NB4 (cell line): ENCODE results near the gene RNF141.

Experiments
- DNase-seq: peaks from one replicate; pipeline ENCODE4 v3.0.0; 2010; ENCODE audit warnings: low read depth
- H3K4me3 ChIP-seq: one replicate; pipeline ENCODE4 v1.5.1; 2011; ENCODE audit warnings: mild to moderate bottlenecking, low read depth, low read length, moderate library complexity
- MYC ChIP-seq: IDR thresholded peaks from 2 replicates; pipeline ENCODE4 v1.6.1; 2011; ENCODE audit warnings: low read depth, low read length
- POLR2A ChIP-seq: IDR thresholded peaks from 2 replicates; pipeline ENCODE4 v1.6.1; 2011; ENCODE audit warnings: mild to moderate bottlenecking; ENCODE audit not compliant: insufficient read length; ENCODE audit errors: extremely low read depth
- TF ChIP-seq, protein P1 (sequence below): IDR thresholded peaks from 2 replicates; pipeline ENCODE4 v1.6.1; 2011; ENCODE audit warnings: low read depth, low read length
- TF ChIP-seq, protein P2 (sequence below): IDR thresholded peaks from one replicate; pipeline ENCODE4 v1.5.1; 2012; ENCODE audit warnings: low read depth, low read length

RNF141 gene

DNA sequence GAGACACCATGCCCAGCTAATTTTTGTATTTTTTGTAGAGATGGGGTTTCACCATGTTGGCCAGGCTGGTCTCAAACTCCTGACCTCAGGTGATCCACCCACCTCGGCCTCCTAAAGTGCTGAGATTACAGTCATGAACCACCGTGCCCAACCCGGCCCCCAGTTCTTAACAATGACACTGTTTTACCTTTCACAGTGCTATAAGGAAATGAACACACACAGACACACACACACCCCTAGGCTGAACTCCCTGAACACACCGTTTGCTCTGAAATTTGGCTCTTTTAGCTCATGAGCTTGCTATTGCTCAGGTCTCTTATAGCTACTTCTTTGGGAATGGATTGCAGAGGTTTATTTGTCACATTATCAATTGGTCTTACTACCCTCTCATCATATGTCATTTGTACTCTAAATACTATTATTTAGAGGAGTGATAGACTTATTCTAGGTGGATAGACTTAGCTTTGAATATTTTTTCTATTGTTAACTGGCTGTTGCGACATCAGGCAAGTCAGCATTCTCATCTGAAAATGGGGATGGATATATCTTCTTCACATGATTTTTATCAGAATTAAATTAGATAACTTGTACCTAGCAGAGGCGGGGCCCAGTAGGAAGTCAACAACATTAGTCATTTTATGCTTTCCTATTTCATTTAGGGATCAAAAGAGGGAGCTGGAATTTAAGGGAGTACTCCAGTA lies 25.4 kb upstream of the RNF141 start:
- H3K4me3 ChIP-seq = no peak overlapping the region
- TF ChIP-seq, protein P1, sequence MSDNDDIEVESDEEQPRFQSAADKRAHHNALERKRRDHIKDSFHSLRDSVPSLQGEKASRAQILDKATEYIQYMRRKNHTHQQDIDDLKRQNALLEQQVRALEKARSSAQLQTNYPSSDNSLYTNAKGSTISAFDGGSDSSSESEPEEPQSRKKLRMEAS = no peak
- TF ChIP-seq, protein P2, sequence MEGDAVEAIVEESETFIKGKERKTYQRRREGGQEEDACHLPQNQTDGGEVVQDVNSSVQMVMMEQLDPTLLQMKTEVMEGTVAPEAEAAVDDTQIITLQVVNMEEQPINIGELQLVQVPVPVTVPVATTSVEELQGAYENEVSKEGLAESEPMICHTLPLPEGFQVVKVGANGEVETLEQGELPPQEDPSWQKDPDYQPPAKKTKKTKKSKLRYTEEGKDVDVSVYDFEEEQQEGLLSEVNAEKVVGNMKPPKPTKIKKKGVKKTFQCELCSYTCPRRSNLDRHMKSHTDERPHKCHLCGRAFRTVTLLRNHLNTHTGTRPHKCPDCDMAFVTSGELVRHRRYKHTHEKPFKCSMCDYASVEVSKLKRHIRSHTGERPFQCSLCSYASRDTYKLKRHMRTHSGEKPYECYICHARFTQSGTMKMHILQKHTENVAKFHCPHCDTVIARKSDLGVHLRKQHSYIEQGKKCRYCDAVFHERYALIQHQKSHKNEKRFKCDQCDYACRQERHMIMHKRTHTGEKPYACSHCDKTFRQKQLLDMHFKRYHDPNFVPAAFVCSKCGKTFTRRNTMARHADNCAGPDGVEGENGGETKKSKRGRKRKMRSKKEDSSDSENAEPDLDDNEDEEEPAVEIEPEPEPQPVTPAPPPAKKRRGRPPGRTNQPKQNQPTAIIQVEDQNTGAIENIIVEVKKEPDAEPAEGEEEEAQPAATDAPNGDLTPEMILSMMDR = no peak
- no peak for TF ChIP-seq POLR2A
- TF ChIP-seq MYC = no peak
- no peak for DNase-seq

DNA sequence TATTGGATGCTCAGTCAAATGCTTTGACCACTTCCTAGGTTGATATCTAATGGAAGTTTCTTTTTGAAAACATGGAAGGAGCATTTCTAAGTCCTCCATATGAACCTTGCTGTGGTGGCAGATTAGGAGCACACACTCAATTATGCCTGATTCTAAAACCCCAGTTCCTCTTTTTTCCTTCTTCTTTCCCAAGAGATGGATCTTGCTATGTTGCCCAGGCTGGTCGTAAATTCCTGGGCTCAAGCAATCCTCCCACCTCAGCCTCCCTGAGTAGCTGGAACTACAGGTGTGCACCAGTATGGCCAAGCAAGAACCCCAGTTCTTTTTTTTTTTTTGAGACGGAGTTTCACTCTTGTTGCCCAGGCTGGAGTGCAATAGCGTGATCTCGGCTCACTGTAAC lies 24.5 kb upstream of the RNF141 start:
- H3K4me3 ChIP-seq = no peak overlapping the region
- DNase-seq = no peak
- no peak for TF ChIP-seq MYC
- TF ChIP-seq, protein P2 = no peak
- TF ChIP-seq POLR2A = no peak
- TF ChIP-seq, protein P1 = no peak

DNA sequence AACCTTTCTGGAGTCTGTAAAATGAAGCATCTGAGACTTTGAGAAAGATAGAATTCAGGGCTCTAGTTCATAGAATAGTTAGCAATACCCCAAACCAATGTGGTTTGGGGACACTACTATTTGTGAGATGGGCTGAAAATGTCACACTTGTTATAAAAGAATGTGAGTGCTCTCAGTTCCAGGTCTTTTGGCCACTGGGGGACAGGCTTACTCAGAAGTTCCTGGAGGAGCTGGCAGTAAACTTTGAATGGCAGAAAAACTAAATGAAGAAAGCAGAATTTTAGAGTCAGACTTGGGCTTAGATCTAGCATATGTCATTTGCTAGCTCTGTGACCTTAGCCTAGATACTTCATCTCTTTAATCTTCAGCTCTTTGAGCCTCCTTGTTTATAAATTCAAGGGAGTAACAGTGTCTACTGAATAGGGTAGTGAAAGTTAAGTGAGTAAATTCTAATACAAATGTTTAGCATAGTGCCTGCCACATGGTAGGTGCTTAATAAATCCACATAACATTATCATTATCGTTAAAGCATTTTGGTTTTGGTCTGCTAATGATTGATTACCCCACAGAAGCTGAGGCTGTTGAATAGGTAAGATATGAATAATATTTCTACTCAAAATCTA lies 23.8 kb upstream of the RNF141 start:
- TF ChIP-seq, protein P2 = peak; percentile 25
- TF ChIP-seq, protein P1 = no peak
- H3K4me3 ChIP-seq = no peak overlapping the region
- DNase-seq = peak; percentile 28

DNA sequence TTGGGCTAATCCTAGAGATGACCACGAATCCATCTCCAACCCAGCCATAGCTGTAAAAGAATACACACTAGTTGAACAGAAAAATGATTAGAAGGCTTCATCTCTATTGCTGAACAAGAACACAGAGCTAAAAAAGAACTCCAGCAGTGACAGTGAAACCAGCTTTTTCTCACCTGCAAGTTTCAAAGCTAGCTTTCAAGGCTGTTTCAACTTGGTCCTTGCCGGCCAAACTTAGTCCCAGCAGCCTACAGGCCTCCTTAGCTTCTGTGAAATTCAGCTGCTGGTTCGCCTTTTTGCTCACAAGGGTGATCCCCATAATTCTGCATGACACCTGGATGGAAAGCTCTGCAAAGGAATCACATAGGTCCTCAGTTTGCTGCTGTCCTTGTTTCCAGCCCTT lies 23.0 kb upstream of the RNF141 start:
- H3K4me3 ChIP-seq = no peak overlapping the region
- no peak for TF ChIP-seq MYC
- TF ChIP-seq, protein P1 = no peak
- TF ChIP-seq, protein P2 = no peak
- no peak for DNase-seq

DNA sequence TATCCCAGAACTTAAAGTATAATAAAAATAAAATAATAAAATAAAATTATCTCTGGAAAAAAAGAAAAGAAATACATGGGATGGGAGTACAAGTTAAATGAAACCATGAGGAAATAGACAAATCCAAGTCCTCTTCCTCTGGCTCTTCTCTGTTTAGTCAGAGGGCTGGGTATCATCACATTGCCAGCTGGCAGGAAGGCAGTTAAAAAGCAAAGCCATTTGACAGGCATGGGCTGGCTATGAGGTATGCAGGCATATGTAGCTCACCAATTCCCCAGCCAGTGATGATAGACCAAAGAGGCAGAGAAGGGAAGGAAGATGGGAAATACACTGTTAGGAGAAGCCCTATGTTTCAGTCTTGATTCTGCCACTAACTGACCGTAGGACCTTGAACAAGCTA lies 21.0 kb upstream of the RNF141 start:
- no peak for TF ChIP-seq MYC
- TF ChIP-seq, protein P1 = no peak
- TF ChIP-seq, protein P2 = no peak
- TF ChIP-seq POLR2A = no peak
- DNase-seq = no peak
- no peak overlapping the region for H3K4me3 ChIP-seq
